ENCODE results near the gene PLXDC2. TPM values are rescaled to one million over a fixed set of nuclear protein-coding genes. Genes with fewer than 3 reads are reported as not detected.

Gene PLXDC2
- total RNA-seq, 1 donor from 2014 or later, result 143 TPM

DNA sequence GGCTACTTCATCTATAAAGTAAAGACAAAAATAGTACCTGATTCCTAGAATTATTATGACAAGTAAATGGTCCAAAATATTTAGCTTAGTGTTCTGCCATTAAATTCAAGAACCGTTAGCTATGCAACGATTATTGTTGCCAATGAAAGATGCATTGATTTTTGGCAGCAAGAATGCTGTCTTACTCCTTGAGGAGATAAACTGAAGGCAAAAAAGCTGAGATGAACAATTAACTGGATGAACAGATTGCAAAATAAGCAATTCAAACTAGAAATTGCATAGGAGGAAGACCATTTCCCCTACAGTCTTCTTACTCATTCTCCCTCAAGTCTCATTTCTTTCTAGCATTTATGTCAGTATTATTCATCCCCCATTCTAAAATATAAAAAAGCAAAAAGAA, 484.5 kb downstream of the PLXDC2 start:
- ATAC-seq, result no peak
- intact Hi-C loops (cut with DNase I), result no loop called here

DNA sequence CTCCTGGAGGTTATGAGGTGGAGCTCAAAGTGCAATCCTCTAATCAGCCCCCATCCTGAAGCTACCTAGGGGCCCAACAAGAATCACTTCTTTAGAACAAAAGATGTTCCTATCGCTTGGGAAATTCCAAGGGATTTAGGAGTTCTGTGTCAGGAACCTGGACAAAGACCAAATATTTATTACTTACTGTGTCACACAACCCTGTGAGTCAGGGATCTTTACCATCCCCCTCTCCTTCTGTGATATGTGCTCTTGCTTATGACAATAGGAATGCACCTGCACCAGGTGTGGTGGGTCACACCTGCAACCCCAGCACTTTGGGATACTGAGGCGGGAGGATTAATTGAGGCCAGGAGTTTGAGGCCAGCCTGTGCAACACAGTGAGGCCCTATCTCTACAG, 485.8 kb downstream of the PLXDC2 start:
- peaks cover 4% of the 10 kb centered on the region for H3K9me3 ChIP-seq
- no peaks in the 10 kb centered on the region for H3K27me3 ChIP-seq (ENCODE audit: low read depth)
- no peak overlapping the region for H3K4me3 ChIP-seq
- no peaks in the 10 kb centered on the region for H3K4me1 ChIP-seq
- no peak for DNase-seq
- no peaks in the 10 kb centered on the region for H3K36me3 ChIP-seq
- intact Hi-C loops (cut with DNase I), result no loop called here
- H3K27ac ChIP-seq, result no peak overlapping the region
- TF ChIP-seq, protein P1, sequence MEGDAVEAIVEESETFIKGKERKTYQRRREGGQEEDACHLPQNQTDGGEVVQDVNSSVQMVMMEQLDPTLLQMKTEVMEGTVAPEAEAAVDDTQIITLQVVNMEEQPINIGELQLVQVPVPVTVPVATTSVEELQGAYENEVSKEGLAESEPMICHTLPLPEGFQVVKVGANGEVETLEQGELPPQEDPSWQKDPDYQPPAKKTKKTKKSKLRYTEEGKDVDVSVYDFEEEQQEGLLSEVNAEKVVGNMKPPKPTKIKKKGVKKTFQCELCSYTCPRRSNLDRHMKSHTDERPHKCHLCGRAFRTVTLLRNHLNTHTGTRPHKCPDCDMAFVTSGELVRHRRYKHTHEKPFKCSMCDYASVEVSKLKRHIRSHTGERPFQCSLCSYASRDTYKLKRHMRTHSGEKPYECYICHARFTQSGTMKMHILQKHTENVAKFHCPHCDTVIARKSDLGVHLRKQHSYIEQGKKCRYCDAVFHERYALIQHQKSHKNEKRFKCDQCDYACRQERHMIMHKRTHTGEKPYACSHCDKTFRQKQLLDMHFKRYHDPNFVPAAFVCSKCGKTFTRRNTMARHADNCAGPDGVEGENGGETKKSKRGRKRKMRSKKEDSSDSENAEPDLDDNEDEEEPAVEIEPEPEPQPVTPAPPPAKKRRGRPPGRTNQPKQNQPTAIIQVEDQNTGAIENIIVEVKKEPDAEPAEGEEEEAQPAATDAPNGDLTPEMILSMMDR (IDR thresholded peaks at IDR 0.05), result no peak
- ATAC-seq, result no peak

More for the DNA sequence above, 484.5 kb downstream of the PLXDC2 start:
- Histone ChIP-seq H3K27me3 (ENCODE audit: low read depth) (no peaks in the 10 kb centered on the region), H3K4me3 (no peak overlapping the region), H3K27ac (no peak overlapping the region), H3K9me3 (peaks cover 9% of the 10 kb centered on the region), H3K36me3 (no peaks in the 10 kb centered on the region), H3K4me1 (no peaks in the 10 kb centered on the region)
- no peak for DNase-seq
- TF ChIP-seq, protein P1 (IDR thresholded peaks at IDR 0.05), result no peak

DNA sequence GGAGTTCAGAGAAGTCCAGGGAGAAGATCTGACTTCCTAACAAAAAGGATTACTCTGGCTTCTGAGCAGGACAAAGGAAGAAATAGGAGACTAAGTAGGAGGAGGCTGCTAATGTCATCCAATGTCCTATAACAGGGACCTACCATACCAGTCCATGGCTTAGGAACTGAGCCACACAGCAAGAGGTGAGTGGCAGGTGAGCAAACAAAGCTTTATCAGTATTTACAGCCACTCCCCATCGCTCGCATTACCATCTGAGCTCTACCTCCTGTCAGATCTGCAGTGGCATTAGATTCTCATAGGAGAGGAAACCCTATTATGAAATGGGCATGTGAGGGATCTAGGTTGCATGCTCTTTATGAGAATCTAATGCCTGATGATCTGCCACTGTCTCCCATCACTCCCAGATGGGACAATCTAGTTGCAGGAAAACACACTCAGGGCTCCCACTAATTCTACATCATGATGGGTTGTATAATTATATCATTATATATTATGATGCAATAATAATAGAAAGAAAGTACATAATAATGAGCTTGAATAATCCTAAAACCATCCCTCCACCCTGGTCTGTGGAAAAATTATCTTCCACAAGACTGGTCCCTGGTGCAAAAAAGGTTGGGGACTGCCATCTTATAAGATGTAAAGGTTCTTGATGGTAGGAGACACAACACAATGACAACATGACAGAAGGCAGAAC, 487.4 kb downstream of the PLXDC2 start:
- intact Hi-C loops (cut with DNase I), result no loop called here
- H3K4me3 ChIP-seq, result no peak overlapping the region
- no peaks in the 10 kb centered on the region for H3K9me3 ChIP-seq
- ATAC-seq (no peak), DNase-seq (no peak)
- TF ChIP-seq, protein P1 (IDR thresholded peaks at IDR 0.05), result no peak
- no peaks in the 10 kb centered on the region for H3K27me3 ChIP-seq (ENCODE audit: low read depth)
- H3K36me3 ChIP-seq, result no peaks in the 10 kb centered on the region
- H3K27ac ChIP-seq, result no peak overlapping the region
- no peaks in the 10 kb centered on the region for H3K4me1 ChIP-seq

DNA sequence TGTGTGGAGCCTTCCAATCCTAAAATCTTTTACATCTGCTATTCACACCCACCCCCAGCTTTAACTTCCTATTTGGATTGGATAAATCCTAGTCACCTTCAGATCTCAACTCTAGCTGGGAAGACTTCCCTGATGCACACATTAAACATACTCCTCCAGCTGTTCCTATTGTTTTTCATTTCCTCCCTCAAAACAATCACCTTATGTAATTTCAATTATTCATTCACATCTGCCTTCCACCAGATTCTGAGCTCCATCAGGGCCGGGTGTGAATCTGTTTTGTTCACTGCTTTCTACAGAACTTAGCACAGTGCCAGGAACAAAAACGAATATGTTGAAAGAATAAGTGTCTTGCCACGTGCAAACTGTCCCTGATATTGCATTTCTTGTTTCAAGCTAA, 497.4 kb downstream of the PLXDC2 start:
- Histone ChIP-seq H3K27ac (no peak overlapping the region), H3K27me3 (ENCODE audit: low read depth) (no peaks in the 10 kb centered on the region), H3K4me3 (no peak overlapping the region), H3K4me1 (no peaks in the 10 kb centered on the region), H3K9me3 (peaks cover 14% of the 10 kb centered on the region), H3K36me3 (no peaks in the 10 kb centered on the region)
- intact Hi-C loops (cut with DNase I), result no loop called here
- no peak for ATAC-seq
- TF ChIP-seq, protein P1 (IDR thresholded peaks at IDR 0.05), result no peak
- no peak for DNase-seq

DNA sequence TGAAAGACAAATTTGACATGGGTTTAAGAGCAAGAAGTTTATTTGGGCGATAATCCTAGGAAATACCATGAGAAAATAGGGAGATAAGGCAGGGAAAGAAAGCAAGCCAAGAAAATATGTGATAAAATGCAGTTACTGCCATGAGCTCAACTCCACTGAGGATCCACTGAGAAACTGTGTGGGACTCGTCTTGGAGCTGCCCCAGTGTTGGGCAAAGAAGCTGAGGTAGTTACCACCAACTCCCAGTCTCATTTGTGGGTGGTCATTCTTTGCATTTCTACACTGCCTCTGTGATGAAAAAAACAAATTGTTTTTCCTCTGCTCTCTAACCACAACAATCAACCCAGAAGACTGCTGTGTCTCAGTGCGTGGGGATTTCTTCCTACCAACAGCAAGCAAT, 498.2 kb downstream of the PLXDC2 start:
- intact Hi-C loops (cut with DNase I), result no loop called here
- ATAC-seq, result no peak

More for the DNA sequence above, 498.2 kb downstream of the PLXDC2 start:
- H3K36me3 ChIP-seq, result no peaks in the 10 kb centered on the region
- H3K27me3 ChIP-seq (ENCODE audit: low read depth), result no peaks in the 10 kb centered on the region
- no peak overlapping the region for H3K27ac ChIP-seq
- TF ChIP-seq, protein P1 (IDR thresholded peaks at IDR 0.05), result no peak
- H3K4me1 ChIP-seq, result no peaks in the 10 kb centered on the region
- no peak for DNase-seq
- H3K9me3 ChIP-seq, result peaks cover 14% of the 10 kb centered on the region
- no peak overlapping the region for H3K4me3 ChIP-seq

Measured in lower lobe of right lung (tissue), 2 donors.